Measurements from ENCODE around the gene ST3GAL3.

- TF ChIP-seq FOXA1 (IDR thresholded peaks at IDR 0.05) (no peak), BHLHE40 (IDR thresholded peaks at IDR 0.05; ENCODE audit: borderline replicate concordance) (no peak), ELF4 (IDR thresholded peaks at IDR 0.05) (no peak), NFRKB (IDR thresholded peaks at IDR 0.05) (no peak)
These were observed 160.8 kb downstream of the ST3GAL3 start for GRCh38 chr1:43867976-43868740.
